Astrocyte (in vitro differentiated cells and primary cell): ENCODE results near the gene C12orf76. TPM values are rescaled to one million over a fixed set of nuclear protein-coding genes. Genes with fewer than 3 reads are reported as not detected.
A peak's percentile ranks its signal among the peaks of the same experiment; 100 is the strongest.

Experiments used
- DNase-seq: peaks from one replicate; pipeline ENCODE4 v3.0.0-alpha.2; 2010; ENCODE audit warnings: low read depth
- FAIRE-seq: peaks from 2 replicates; lab custom pipeline; 2011; peaks lifted over from hg19 to GRCh38; lab: Jason Lieb, UNC
- H2AFZ ChIP-seq: 2 replicates; pipeline ENCODE4 v1.6.0; 2012; ENCODE audit warnings: low read depth, low read length, inconsistent platforms
- H3K27ac ChIP-seq: 2 replicates; pipeline ENCODE4 v1.5.1; 2011; ENCODE audit warnings: low read depth, low read length, inconsistent platforms
- H3K27me3 ChIP-seq: 2 replicates; pipeline ENCODE4 v1.6.0; 2011; ENCODE audit warnings: low read length, inconsistent platforms; ENCODE audit not compliant: insufficient read depth
- H3K36me3 ChIP-seq: 2 replicates; pipeline ENCODE4 v1.5.1; 2011; ENCODE audit warnings: low read length, inconsistent platforms; ENCODE audit not compliant: insufficient read depth
- H3K4me1 ChIP-seq: 2 replicates; pipeline ENCODE4 v1.5.1; 2011; ENCODE audit warnings: low read length, inconsistent platforms; ENCODE audit not compliant: insufficient read depth
- H3K4me2 ChIP-seq: 2 replicates; pipeline ENCODE4 v1.6.0; 2012; ENCODE audit warnings: low read length, inconsistent platforms
- H3K4me3 ChIP-seq: 2 replicates; pipeline ENCODE4 v1.5.1; 2011; ENCODE audit warnings: low read depth, mild to moderate bottlenecking, low read length, inconsistent platforms; ENCODE audit not compliant: insufficient read depth
- H3K79me2 ChIP-seq: 2 replicates; pipeline ENCODE4 v1.6.0; 2012; ENCODE audit warnings: mild to moderate bottlenecking, low read length, inconsistent platforms; ENCODE audit not compliant: insufficient read depth
- H3K9ac ChIP-seq: 2 replicates; pipeline ENCODE4 v1.6.0; 2012; ENCODE audit warnings: mild to moderate bottlenecking, low read length, inconsistent platforms
- H3K9me3 ChIP-seq: 2 replicates; pipeline ENCODE4 v1.5.1; 2012; ENCODE audit warnings: low read depth, mild to moderate bottlenecking, low read length, inconsistent platforms; ENCODE audit not compliant: insufficient read depth
- H4K20me1 ChIP-seq: 2 replicates; pipeline ENCODE4 v1.6.0; 2012; ENCODE audit warnings: low read length, inconsistent platforms; ENCODE audit not compliant: insufficient read depth
- H3K27ac Mint-ChIP-seq: one replicate; pipeline ENCODE4 v1.8.0; 2021; ENCODE audit warnings: mild to moderate bottlenecking, mixed read lengths; ENCODE audit not compliant: unreplicated experiment
- H3K27me3 Mint-ChIP-seq: one replicate; pipeline ENCODE4 v1.8.0; 2021; ENCODE audit warnings: low read depth, mixed read lengths; ENCODE audit not compliant: unreplicated experiment
- H3K36me3 Mint-ChIP-seq: one replicate; pipeline ENCODE4 v1.8.0; 2021; ENCODE audit warnings: low read depth, mixed read lengths; ENCODE audit not compliant: unreplicated experiment
- H3K4me1 Mint-ChIP-seq: one replicate; pipeline ENCODE4 v1.8.0; 2021; ENCODE audit warnings: low read depth, mixed read lengths; ENCODE audit not compliant: unreplicated experiment
- H3K4me3 Mint-ChIP-seq: one replicate; pipeline ENCODE4 v1.8.0; 2021; ENCODE audit warnings: mild to moderate bottlenecking, moderate library complexity, mixed read lengths; ENCODE audit not compliant: unreplicated experiment
- H3K9me3 Mint-ChIP-seq: one replicate; pipeline ENCODE4 v1.8.0; 2021; ENCODE audit warnings: mild to moderate bottlenecking, mixed read lengths; ENCODE audit not compliant: unreplicated experiment
- CTCF ChIP-seq: IDR thresholded peaks from 2 replicates; pipeline ENCODE4 v1.5.1; 2011; ENCODE audit warnings: low read depth, mild to moderate bottlenecking, inconsistent platforms, low read length, moderate library complexity; ENCODE audit not compliant: insufficient read depth
- EZH2 ChIP-seq: IDR thresholded peaks from 2 replicates; pipeline ENCODE4 v1.6.1; 2012; ENCODE audit warnings: mild to moderate bottlenecking, low read length, inconsistent platforms; ENCODE audit not compliant: insufficient read depth
- total RNA-seq: library from RNA; stranded (reverse); gene quantifications from 2 replicates; pipeline ENCODE4 v1.2.1, GENCODE V29; 2021

The C12orf76 gene
- total RNA-seq, 1 donor from 2014 or later: 13.0 TPM

- no peak overlapping the region for H3K4me2 ChIP-seq
- no peak overlapping the region for H2AFZ ChIP-seq
- H3K79me2 ChIP-seq: peaks cover 92% of the 10 kb centered on the region
- no peaks in the 10 kb centered on the region for H3K27me3 ChIP-seq
- no peaks in the 10 kb centered on the region for H3K27me3 Mint-ChIP-seq
- peaks cover 26% of the 10 kb centered on the region for H4K20me1 ChIP-seq
- H3K4me1 ChIP-seq: peaks cover 25% of the 10 kb centered on the region
- no peak overlapping the region for H3K4me3 ChIP-seq
- DNase-seq: no peak
- H3K4me3 Mint-ChIP-seq: no peak overlapping the region
- H3K27ac ChIP-seq: no peak overlapping the region
- FAIRE-seq: no peak
- H3K9me3 ChIP-seq: no peaks in the 10 kb centered on the region
- H3K36me3 Mint-ChIP-seq: no peaks in the 10 kb centered on the region
- H3K9me3 Mint-ChIP-seq: no peaks in the 10 kb centered on the region
- peaks cover 8% of the 10 kb centered on the region for H3K36me3 ChIP-seq
- TF ChIP-seq EZH2 (no peak), CTCF (no peak)
- H3K9ac ChIP-seq: no peak overlapping the region
- H3K27ac Mint-ChIP-seq: no peak overlapping the region
- peaks cover 2% of the 10 kb centered on the region for H3K4me1 Mint-ChIP-seq
These were observed 43.7 kb downstream of the C12orf76 start for GRCh38 chr12:110004598-110004997.

GRCh38 chr12:110002676-110003515 is 45.4 kb downstream of the C12orf76 start:
- Mint-ChIP-seq H3K4me3 (no peak overlapping the region), H3K36me3 (no peaks in the 10 kb centered on the region), H3K27ac (no peak overlapping the region), H3K27me3 (no peaks in the 10 kb centered on the region), H3K4me1 (peaks cover 4% of the 10 kb centered on the region), H3K9me3 (no peaks in the 10 kb centered on the region)
- Histone ChIP-seq H3K4me3 (no peak overlapping the region), H4K20me1 (peaks cover 19% of the 10 kb centered on the region), H3K4me2 (peak overlapping the region; percentile 94), H3K27me3 (no peaks in the 10 kb centered on the region), H3K79me2 (peaks cover 89% of the 10 kb centered on the region), H3K36me3 (peaks cover 8% of the 10 kb centered on the region), H3K4me1 (peaks cover 34% of the 10 kb centered on the region), H3K27ac (peak overlapping the region; percentile 84), H3K9ac (peak overlapping the region; percentile 72), H3K9me3 (no peaks in the 10 kb centered on the region), H2AFZ (no peak overlapping the region)
- peak; percentile 40 for DNase-seq
- FAIRE-seq: no peak
- no peak for TF ChIP-seq CTCF
- TF ChIP-seq EZH2: no peak

- Histone ChIP-seq H3K4me3 (no peak overlapping the region), H3K9ac (peak overlapping the region; percentile 72), H3K9me3 (no peaks in the 10 kb centered on the region), H2AFZ (no peak overlapping the region), H3K4me2 (peak overlapping the region; percentile 94), H3K79me2 (peaks cover 76% of the 10 kb centered on the region), H3K4me1 (peaks cover 34% of the 10 kb centered on the region), H3K36me3 (peaks cover 8% of the 10 kb centered on the region), H3K27ac (peak overlapping the region; percentile 84), H4K20me1 (peaks cover 11% of the 10 kb centered on the region), H3K27me3 (no peaks in the 10 kb centered on the region)
- no peaks in the 10 kb centered on the region for H3K27me3 Mint-ChIP-seq
- H3K36me3 Mint-ChIP-seq: no peaks in the 10 kb centered on the region
- no peak overlapping the region for H3K27ac Mint-ChIP-seq
- FAIRE-seq (no peak), DNase-seq (peak; percentile 95)
- no peaks in the 10 kb centered on the region for H3K9me3 Mint-ChIP-seq
- peaks cover 4% of the 10 kb centered on the region for H3K4me1 Mint-ChIP-seq
- TF ChIP-seq EZH2: no peak
- TF ChIP-seq CTCF: no peak
- H3K4me3 Mint-ChIP-seq: no peak overlapping the region
These were observed 46.7 kb downstream of the C12orf76 start for GRCh38 chr12:110001596-110001995.
